ENCODE measurements around the gene PNMA6E.
"Not testable (repeated sequence)": the region's sequence is repeated elsewhere in the genome, so short reads cannot be mapped to it uniquely, and the experiment has no call there.

PNMA6E gene

GRCh38 chrX:153392642-153393321 is 8.4 kb downstream of the PNMA6E start:
- Histone ChIP-seq H2BK12ac (ENCODE audit: low read length) (no peak overlapping the region), H2AK5ac (ENCODE audit: low read depth, low read length) (no peak overlapping the region), H3K36me3 (replicated peaks in 1 of 2; ENCODE audit: control insufficient read depth in 2 of 2, insufficient read depth in 2 of 2, low read length in 2 of 2) (no peaks in the 10 kb centered on the region), H3K9ac (ENCODE audit: low read depth, low read length, poor library complexity) (no peak overlapping the region), H3K9me3 (replicated peaks in 1 of 2; ENCODE audit: control insufficient read depth in 2 of 2, insufficient read depth in 1 of 2, low read depth in 1 of 2, low read length in 2 of 2) (no peaks in the 10 kb centered on the region), H2BK15ac (ENCODE audit: low read length) (no peak overlapping the region), H2AFZ (ENCODE audit: low read length) (no peak overlapping the region), H3K4ac (ENCODE audit: low read length) (no peak overlapping the region), H3K18ac (ENCODE audit: low read length) (no peak overlapping the region), H3K14ac (ENCODE audit: low read length) (no peak overlapping the region), H3K4me3 (ENCODE audit: low read length in 2 of 2) (no peak overlapping the region), H3K23ac (ENCODE audit: low read depth, low read length, poor library complexity) (no peak overlapping the region), H3K4me2 (ENCODE audit: insufficient read depth, low read length, poor library complexity, severe bottlenecking) (no peak overlapping the region), H3K27ac (replicated peaks; ENCODE audit: low read length) (no peak overlapping the region), H3K79me1 (ENCODE audit: low read depth, low read length) (no peaks in the 10 kb centered on the region), H3K27me3 (ENCODE audit: control insufficient read depth in 3 of 3, insufficient read depth in 3 of 3, low read depth in 1 of 3, low read length in 3 of 3) (peaks cover 0 to 21% (median 0%) of the 10 kb centered on the region in 3 experiments), H2BK120ac (ENCODE audit: low read depth, low read length) (no peak overlapping the region), H4K91ac (ENCODE audit: low read depth, low read length, poor library complexity) (no peak overlapping the region), H4K8ac (ENCODE audit: low read depth, low read length) (no peak overlapping the region), H3K4me1 (ENCODE audit: control insufficient read depth in 2 of 2, insufficient read depth in 1 of 2, low read depth in 1 of 2, low read length in 2 of 2) (no peaks in the 10 kb centered on the region), H2BK5ac (ENCODE audit: low read length) (no peak overlapping the region)
- DNase-seq (ENCODE audit: low spot score): no peak
- no CpG with 5 or more reads among the region's 16 CpGs for WGBS, 2 donors (ENCODE audit: extremely low coverage in 2 of 2, insufficient read length in 2 of 2, insufficient replicate concordance in 1 of 2)

- not testable (repeated sequence) for H3K4me1 ChIP-seq (ENCODE audit: control insufficient read depth in 2 of 2, insufficient read depth in 1 of 2, low read depth in 1 of 2, low read length in 2 of 2); H3K23ac ChIP-seq (ENCODE audit: low read depth, low read length, poor library complexity); H2BK5ac ChIP-seq (ENCODE audit: low read length); H4K8ac ChIP-seq (ENCODE audit: low read depth, low read length); H4K91ac ChIP-seq (ENCODE audit: low read depth, low read length, poor library complexity); H2AFZ ChIP-seq (ENCODE audit: low read length); H2AK5ac ChIP-seq (ENCODE audit: low read depth, low read length); H3K14ac ChIP-seq (ENCODE audit: low read length); H3K18ac ChIP-seq (ENCODE audit: low read length); H3K36me3 ChIP-seq (replicated peaks in 1 of 2; ENCODE audit: control insufficient read depth in 2 of 2, insufficient read depth in 2 of 2, low read length in 2 of 2); DNase-seq (ENCODE audit: low spot score); H3K27ac ChIP-seq (replicated peaks; ENCODE audit: low read length); H3K4ac ChIP-seq (ENCODE audit: low read length); H3K4me3 ChIP-seq (ENCODE audit: low read length in 2 of 2); H2BK120ac ChIP-seq (ENCODE audit: low read depth, low read length); H3K4me2 ChIP-seq (ENCODE audit: insufficient read depth, low read length, poor library complexity, severe bottlenecking); H2BK12ac ChIP-seq (ENCODE audit: low read length); H3K9me3 ChIP-seq (replicated peaks in 1 of 2; ENCODE audit: control insufficient read depth in 2 of 2, insufficient read depth in 1 of 2, low read depth in 1 of 2, low read length in 2 of 2); H3K79me1 ChIP-seq (ENCODE audit: low read depth, low read length); H3K9ac ChIP-seq (ENCODE audit: low read depth, low read length, poor library complexity); H2BK15ac ChIP-seq (ENCODE audit: low read length)
- peaks cover 0 to 22% (median 0%) of the 10 kb centered on the region in 3 experiments for H3K27me3 ChIP-seq (ENCODE audit: control insufficient read depth in 3 of 3, insufficient read depth in 3 of 3, low read depth in 1 of 3, low read length in 3 of 3)
- no CpG with 5 or more reads among the region's 6 CpGs for WGBS, 2 donors (ENCODE audit: extremely low coverage in 2 of 2, insufficient read length in 2 of 2, insufficient replicate concordance in 1 of 2)
Measured at GRCh38 chrX:153389460-153389768, 11.7 kb downstream of the PNMA6E start.

- H4K91ac ChIP-seq (ENCODE audit: low read depth, low read length, poor library complexity): no peak overlapping the region
- no peak overlapping the region for H2BK15ac ChIP-seq (ENCODE audit: low read length)
- no peak overlapping the region for H3K4me2 ChIP-seq (ENCODE audit: insufficient read depth, low read length, poor library complexity, severe bottlenecking)
- H3K27me3 ChIP-seq (ENCODE audit: control insufficient read depth in 3 of 3, insufficient read depth in 3 of 3, low read depth in 1 of 3, low read length in 3 of 3): peaks cover 0 to 19% (median 0%) of the 10 kb centered on the region in 3 experiments
- H2AFZ ChIP-seq (ENCODE audit: low read length): no peak overlapping the region
- H4K8ac ChIP-seq (ENCODE audit: low read depth, low read length): no peak overlapping the region
- H3K4me3 ChIP-seq (ENCODE audit: low read length in 2 of 2): no peak overlapping the region
- no peak overlapping the region for H2BK120ac ChIP-seq (ENCODE audit: low read depth, low read length)
- no peak overlapping the region for H3K4ac ChIP-seq (ENCODE audit: low read length)
- H3K23ac ChIP-seq (ENCODE audit: low read depth, low read length, poor library complexity): no peak overlapping the region
- H3K9ac ChIP-seq (ENCODE audit: low read depth, low read length, poor library complexity): no peak overlapping the region
- H3K9me3 ChIP-seq (replicated peaks in 1 of 2; ENCODE audit: control insufficient read depth in 2 of 2, insufficient read depth in 1 of 2, low read depth in 1 of 2, low read length in 2 of 2): no peaks in the 10 kb centered on the region
- H3K36me3 ChIP-seq (replicated peaks in 1 of 2; ENCODE audit: control insufficient read depth in 2 of 2, insufficient read depth in 2 of 2, low read length in 2 of 2): no peaks in the 10 kb centered on the region
- DNase-seq (ENCODE audit: low spot score): no peak
- H2BK5ac ChIP-seq (ENCODE audit: low read length): no peak overlapping the region
- H3K18ac ChIP-seq (ENCODE audit: low read length): no peak overlapping the region
- no CpG with 5 or more reads among the region's 14 CpGs for WGBS, 2 donors (ENCODE audit: extremely low coverage in 2 of 2, insufficient read length in 2 of 2, insufficient replicate concordance in 1 of 2)
- H3K14ac ChIP-seq (ENCODE audit: low read length): no peak overlapping the region
- H2BK12ac ChIP-seq (ENCODE audit: low read length): no peak overlapping the region
- no peak overlapping the region for H3K27ac ChIP-seq (replicated peaks; ENCODE audit: low read length)
- no peak overlapping the region for H2AK5ac ChIP-seq (ENCODE audit: low read depth, low read length)
- H3K79me1 ChIP-seq (ENCODE audit: low read depth, low read length): no peaks in the 10 kb centered on the region
- no peaks in the 10 kb centered on the region for H3K4me1 ChIP-seq (ENCODE audit: control insufficient read depth in 2 of 2, insufficient read depth in 1 of 2, low read depth in 1 of 2, low read length in 2 of 2)
Measured at GRCh38 chrX:153388722-153389459, 12.3 kb downstream of the PNMA6E start.

- Histone ChIP-seq H3K27me3 (ENCODE audit: control insufficient read depth in 3 of 3, insufficient read depth in 3 of 3, low read depth in 1 of 3, low read length in 3 of 3) (peaks cover 0 to 13% (median 0%) of the 10 kb centered on the region in 3 experiments), H3K23ac (ENCODE audit: low read depth, low read length, poor library complexity) (no peak overlapping the region)
- WGBS, 2 donors (ENCODE audit: extremely low coverage in 2 of 2, insufficient read length in 2 of 2, insufficient replicate concordance in 1 of 2): no CpG with 5 or more reads among the region's 10 CpGs
Measured at GRCh38 chrX:153387987-153388721, 13.0 kb downstream of the PNMA6E start.

More at GRCh38 chrX:153387987-153388721, 13.0 kb downstream of the PNMA6E start:
- no peak for DNase-seq (ENCODE audit: low spot score)
- no peak overlapping the region for H2AFZ ChIP-seq (ENCODE audit: low read length)
- no peak overlapping the region for H3K4ac ChIP-seq (ENCODE audit: low read length)
- no peak overlapping the region for H3K4me2 ChIP-seq (ENCODE audit: insufficient read depth, low read length, poor library complexity, severe bottlenecking)
- H3K14ac ChIP-seq (ENCODE audit: low read length): no peak overlapping the region
- peak overlapping the region; percentile 17 for H4K8ac ChIP-seq (ENCODE audit: low read depth, low read length)
- H3K4me3 ChIP-seq (ENCODE audit: low read length in 2 of 2): no peak overlapping the region
- no peaks in the 10 kb centered on the region for H3K4me1 ChIP-seq (ENCODE audit: control insufficient read depth in 2 of 2, insufficient read depth in 1 of 2, low read depth in 1 of 2, low read length in 2 of 2)
- H2BK120ac ChIP-seq (ENCODE audit: low read depth, low read length): no peak overlapping the region
- H3K27ac ChIP-seq (replicated peaks; ENCODE audit: low read length): no peak overlapping the region
- no peak overlapping the region for H2BK5ac ChIP-seq (ENCODE audit: low read length)
- H3K36me3 ChIP-seq (replicated peaks in 1 of 2; ENCODE audit: control insufficient read depth in 2 of 2, insufficient read depth in 2 of 2, low read length in 2 of 2): no peaks in the 10 kb centered on the region
- H3K9me3 ChIP-seq (replicated peaks in 1 of 2; ENCODE audit: control insufficient read depth in 2 of 2, insufficient read depth in 1 of 2, low read depth in 1 of 2, low read length in 2 of 2): no peaks in the 10 kb centered on the region
- no peak overlapping the region for H2AK5ac ChIP-seq (ENCODE audit: low read depth, low read length)
- H3K79me1 ChIP-seq (ENCODE audit: low read depth, low read length): peaks cover 2% of the 10 kb centered on the region
- no peak overlapping the region for H3K18ac ChIP-seq (ENCODE audit: low read length)
- no peak overlapping the region for H3K9ac ChIP-seq (ENCODE audit: low read depth, low read length, poor library complexity)
- H2BK12ac ChIP-seq (ENCODE audit: low read length): no peak overlapping the region
- H2BK15ac ChIP-seq (ENCODE audit: low read length): no peak overlapping the region
- no peak overlapping the region for H4K91ac ChIP-seq (ENCODE audit: low read depth, low read length, poor library complexity)

All from neuronal stem cell (in vitro differentiated cells).